8988T (cell line): Measurements from ENCODE around the gene ADORA2A.

Experiments used
- DNase-seq: peaks from one replicate; pipeline ENCODE4 v3.0.0; 2011

ADORA2A gene

DNA sequence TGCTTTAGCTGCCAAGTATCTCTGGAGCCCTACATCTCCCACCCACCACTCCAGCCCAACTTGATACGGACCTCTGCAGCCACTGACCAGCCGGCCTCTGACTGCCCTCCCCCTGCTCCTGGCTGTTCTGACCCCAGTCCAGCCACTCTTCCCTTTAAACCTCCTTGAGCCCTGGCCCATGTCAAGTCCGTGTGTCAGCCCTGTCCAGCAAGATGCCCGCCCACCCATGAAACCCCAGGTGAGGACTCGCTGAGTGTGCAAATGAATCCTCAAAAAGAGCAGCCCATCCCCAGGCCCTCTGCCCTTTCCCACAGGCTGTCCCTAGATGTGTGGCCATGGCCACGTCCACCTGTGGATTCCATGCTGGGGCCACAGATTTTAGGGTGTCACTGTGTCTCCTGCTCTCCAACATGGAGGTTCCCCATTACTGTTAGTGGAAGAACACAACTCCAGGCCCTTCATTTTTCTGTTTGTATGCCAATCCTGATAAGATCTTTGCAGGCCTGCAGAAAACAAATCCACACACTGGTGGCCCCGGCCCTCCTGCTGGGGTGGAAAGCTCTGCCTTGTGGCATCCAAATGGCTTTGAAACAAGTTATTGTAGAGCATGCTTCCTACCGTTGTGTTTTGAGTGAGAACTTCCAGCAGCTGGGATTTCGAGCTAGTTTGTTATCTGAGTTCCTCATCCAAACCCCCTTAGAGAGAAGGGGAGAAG is 22.7 kb upstream of the ADORA2A start:
- DNase-seq, result no peak

DNA sequence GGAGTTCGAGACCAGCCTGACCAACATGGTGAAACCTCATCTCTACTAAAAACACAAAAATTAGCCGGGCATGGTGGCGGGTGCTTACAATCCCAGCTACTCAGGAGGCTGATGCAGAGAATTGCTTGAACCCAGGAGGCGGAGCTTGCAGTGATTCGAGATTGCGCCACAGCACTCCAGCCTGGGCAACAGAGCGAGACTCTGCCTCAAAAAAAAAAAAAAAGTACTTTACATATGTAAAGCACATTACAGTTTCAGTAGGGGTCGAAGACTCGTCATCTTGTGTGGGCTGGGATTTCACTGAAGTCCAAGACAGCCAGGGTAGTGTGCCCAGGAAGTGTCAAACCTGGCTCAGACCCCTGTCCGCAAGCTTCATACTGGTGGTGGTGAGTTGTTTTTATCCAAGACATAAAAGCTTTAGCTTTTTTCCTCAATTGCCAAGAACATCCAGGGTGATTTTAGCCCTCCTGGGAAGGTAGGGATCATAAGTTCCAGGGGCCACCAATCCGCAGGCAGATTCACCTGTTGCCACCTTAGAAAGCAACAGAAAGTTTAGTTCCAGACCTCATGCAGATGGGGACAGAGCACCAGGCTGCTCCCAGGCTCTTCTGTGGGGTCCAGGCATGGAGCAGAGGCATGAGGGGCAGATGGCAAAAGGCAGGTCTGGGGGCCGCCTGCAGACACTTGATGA is 21.6 kb upstream of the ADORA2A start:
- DNase-seq, result no peak

GRCh38 chr22:24406322-24407277 is 20.8 kb upstream of the ADORA2A start:
- DNase-seq, result no peak

DNA sequence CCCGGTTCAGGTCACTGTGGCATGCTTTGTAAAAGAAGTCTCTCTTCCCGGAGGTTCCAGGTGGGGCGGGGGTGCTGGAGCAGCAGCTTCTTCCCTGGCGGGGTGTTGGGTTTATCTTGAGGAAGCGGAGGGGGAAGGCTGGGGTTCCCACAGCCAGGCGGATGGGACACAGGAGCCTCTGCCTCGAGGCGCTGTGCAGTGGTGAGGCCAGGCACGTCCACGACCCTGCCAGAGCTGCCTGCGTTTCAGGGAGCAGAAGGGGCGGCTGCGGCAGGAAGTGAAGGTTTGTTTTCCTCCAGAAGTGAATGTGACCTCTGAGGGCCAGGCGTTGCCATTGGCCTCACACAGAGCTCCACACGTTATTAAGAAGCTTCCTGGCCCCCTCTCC is 20.1 kb upstream of the ADORA2A start:
- no peak for DNase-seq

- no peak for DNase-seq
Observed at GRCh38 chr22:24407884-24408283, 19.5 kb upstream of the ADORA2A start.

- DNase-seq, result no peak
Observed at GRCh38 chr22:24408630-24409029, 18.8 kb upstream of the ADORA2A start.

GRCh38 chr22:24409707-24410106 is 17.7 kb upstream of the ADORA2A start:
- no peak for DNase-seq

GRCh38 chr22:24410110-24410856 is 17.1 kb upstream of the ADORA2A start:
- DNase-seq, result no peak

GRCh38 chr22:24411256-24412004 is 16.0 kb upstream of the ADORA2A start:
- no peak for DNase-seq

DNA sequence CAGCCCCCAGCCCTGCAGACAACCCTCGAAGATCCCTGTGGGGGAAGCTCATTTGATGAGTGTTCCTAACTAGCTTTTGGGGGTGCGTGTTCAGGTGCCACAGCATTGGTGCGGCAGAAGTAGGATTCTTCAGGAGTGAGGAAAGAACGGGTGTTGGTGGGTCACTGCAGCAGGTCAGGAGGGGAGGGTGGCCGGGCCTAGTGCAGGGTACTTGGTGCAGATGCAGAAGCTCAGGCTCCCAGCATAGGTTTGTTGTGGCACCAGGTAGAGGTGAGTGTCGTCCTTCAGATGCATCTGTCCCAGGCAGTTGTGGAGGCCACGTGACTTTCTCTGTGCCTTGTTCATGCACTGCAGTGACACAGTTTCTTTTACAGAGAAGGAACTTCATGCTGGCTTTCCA is 15.1 kb upstream of the ADORA2A start:
- no peak for DNase-seq

DNA sequence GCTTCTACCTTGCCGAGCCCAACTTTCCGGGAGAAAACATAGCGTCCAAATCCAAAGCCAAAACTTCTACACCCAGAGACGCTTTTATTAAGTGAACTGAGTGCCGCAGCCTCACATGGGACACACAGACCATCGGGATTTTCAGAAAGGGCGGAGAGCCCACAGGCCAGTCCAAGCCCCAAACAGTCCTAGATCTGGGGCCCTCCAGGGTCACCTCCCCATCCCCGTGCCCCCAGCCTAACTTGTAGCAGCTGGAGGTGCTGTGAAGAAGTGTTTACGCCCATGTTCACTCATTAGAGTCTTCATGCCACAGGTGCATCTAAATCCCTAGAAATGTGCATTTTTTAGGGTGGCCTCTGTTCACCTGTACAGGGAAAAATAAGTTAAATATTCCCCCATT is 14.1 kb upstream of the ADORA2A start:
- no peak for DNase-seq

- no peak for DNase-seq
Observed at GRCh38 chr22:24413736-24414385, 13.5 kb upstream of the ADORA2A start.

GRCh38 chr22:24414523-24414922 is 12.9 kb upstream of the ADORA2A start:
- no peak for DNase-seq

- DNase-seq, result no peak
Observed at GRCh38 chr22:24414984-24415945, 12.1 kb upstream of the ADORA2A start.

- DNase-seq, result no peak
Observed at GRCh38 chr22:24416095-24416494, 11.3 kb upstream of the ADORA2A start.

DNA sequence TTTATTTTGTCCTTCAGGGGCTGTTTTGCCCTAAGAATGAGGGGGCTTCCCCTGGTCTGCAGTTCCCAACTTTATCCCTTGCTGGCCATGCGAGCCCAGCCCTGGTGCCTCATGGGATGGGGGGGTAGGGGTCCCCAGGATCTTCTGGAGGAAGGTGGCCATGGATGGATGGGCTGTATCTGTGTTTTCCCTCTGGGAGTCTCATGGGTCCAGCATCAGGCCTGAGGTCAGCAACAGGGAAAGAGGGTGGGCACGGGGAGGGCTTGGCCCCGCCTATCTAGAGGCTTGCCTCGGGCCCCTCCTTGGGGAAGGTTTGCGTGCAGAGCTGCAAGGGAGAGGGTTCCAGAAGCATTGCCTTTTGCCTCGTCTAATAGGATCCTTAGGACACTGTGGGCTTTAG is 10.8 kb upstream of the ADORA2A start:
- no peak for DNase-seq

- no peak for DNase-seq
Observed at GRCh38 chr22:24417200-24417599, 10.2 kb upstream of the ADORA2A start.

- peak; percentile 11 for DNase-seq
Observed at GRCh38 chr22:24417901-24418641, 9.3 kb upstream of the ADORA2A start.

DNA sequence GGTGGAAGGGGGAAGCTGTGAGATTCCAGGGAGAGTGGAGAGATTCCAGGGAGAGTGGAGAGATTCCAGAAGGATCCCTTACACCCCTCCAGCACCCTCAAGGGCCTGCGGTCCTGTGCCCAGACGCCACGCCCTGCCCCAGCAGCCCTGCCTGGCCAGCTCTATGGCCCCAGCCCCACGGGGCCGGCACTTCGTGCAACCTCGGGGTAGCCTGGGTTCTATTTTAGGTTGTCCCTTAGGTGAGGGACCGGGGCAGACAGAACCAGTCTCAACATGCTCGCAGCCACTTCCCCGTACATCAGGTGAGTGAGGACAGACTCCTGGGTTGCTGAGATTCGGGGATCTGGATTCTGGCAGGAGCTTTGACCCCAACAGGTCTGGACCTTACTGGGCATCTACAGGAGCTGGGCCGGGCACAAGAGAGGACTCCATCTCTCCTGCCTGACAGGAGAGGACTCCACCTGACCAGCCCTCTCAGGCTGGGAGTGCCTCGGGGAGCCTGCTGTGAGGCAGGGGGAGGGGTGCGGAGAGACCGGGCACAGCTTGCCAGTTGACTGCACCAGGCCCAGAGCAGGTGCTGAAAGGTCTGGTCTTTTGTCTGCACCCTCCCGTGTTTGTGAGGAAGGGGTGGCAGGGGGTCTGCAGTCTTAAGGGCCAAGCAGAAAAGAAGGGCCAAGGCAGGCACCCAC is 8.5 kb upstream of the ADORA2A start:
- DNase-seq, result peak; percentile 15
